Fibroblast of lung (primary cell): ENCODE data around the gene ASB18.

Experiments
- EZH2 ChIP-seq: IDR thresholded peaks from 2 replicates; pipeline ENCODE4 v1.5.1; 2012; ENCODE audit warnings: low read length, control low read depth, mild to moderate bottlenecking; ENCODE audit errors: missing control alignments
- TF ChIP-seq, protein P1 (sequence below), 2 donors: IDR thresholded peaks in 1 of 2; conservative IDR thresholded peaks in 1 of 2; 1 replicate in 1 of 2; 2 replicates in 1 of 2; pipeline ENCODE4 v1.5.1; 2011 to 2012; ENCODE audit warnings: low read length in 2 of 2, control low read depth in 1 of 2, inconsistent platforms in 1 of 2, low read depth in 1 of 2, mild to moderate bottlenecking in 1 of 2

DNA sequence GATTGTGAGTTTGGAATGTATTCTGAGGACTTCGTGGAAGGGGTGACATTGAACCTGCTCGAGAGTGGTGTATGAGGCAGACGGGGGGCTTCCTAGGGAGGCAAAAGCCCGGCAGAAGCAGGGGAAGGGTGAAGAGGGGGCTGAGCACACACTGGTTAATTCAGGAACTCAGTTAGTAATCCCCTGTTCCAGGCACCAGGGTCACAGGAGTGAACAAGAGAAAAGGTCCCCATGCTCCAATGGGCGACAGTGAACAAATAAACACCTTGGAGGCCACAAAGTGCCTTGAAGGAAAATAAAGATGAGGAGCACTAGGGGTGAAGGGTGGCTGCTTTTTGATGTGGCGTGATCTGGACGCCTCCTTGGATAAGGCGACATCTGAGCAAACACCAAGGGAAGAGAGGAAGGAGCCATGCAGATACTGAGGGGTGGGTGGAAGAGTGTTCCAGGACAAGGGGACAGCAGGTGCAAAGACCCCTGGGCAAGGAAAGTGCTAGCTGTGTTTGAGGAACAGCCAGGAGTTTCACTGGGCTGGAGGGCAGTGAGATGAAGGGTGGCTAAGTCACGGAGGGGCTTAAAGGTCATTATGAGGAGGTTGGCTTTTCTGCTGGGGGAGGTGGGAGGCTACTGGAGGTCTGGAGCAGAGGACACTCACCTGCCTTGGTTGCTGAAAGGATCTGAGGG is 26.7 kb upstream of the ASB18 start:
- TF ChIP-seq, protein P1, sequence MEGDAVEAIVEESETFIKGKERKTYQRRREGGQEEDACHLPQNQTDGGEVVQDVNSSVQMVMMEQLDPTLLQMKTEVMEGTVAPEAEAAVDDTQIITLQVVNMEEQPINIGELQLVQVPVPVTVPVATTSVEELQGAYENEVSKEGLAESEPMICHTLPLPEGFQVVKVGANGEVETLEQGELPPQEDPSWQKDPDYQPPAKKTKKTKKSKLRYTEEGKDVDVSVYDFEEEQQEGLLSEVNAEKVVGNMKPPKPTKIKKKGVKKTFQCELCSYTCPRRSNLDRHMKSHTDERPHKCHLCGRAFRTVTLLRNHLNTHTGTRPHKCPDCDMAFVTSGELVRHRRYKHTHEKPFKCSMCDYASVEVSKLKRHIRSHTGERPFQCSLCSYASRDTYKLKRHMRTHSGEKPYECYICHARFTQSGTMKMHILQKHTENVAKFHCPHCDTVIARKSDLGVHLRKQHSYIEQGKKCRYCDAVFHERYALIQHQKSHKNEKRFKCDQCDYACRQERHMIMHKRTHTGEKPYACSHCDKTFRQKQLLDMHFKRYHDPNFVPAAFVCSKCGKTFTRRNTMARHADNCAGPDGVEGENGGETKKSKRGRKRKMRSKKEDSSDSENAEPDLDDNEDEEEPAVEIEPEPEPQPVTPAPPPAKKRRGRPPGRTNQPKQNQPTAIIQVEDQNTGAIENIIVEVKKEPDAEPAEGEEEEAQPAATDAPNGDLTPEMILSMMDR (conservative IDR thresholded peaks at IDR 0.05 in 1 of 2, IDR thresholded peaks at IDR 0.05 in 1 of 2; ENCODE audit: low read depth in 1 of 2, low read length in 2 of 2), result no peak
- TF ChIP-seq EZH2, result no peak
